Measurements from ENCODE around the gene ECEL1.

Gene ECEL1

DNA sequence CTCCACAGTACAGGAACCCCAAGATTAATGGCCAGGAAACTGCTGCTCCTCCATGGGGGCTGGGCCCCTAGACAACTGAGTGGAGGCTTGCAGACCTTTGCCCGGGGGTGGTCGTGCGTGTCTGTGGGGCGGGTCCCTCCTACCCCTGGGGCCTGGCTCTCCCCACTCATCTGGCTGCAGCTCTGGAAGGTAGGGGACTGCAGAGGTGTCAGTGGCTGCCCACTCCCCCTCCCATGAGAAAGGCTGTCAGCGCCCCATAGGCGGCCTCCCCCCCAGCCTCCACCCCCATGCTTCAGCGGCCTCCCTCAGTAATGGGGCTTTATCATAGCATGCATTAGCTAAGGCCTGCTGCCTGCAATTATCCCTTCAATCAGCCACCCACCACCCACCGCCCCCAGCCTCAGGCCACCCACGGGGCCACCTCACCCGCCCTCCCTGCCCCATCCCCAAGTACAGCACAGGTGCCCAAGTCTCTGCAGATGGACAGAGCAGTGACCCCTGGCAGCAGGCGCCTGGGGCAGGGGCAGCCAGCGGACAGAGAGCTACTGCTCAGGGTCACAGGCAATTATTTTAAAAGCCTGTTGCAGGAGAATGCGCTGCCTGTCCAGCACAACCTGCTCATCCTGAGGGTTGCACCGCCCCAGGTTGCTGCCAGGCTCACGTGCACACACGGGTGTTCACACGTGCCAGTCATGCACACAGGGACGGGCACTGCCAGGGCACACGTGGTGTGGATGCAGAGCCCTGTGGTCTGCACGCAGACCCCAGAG lies 9.1 kb upstream of the ECEL1 start:
- no peak for DNase-seq

DNA sequence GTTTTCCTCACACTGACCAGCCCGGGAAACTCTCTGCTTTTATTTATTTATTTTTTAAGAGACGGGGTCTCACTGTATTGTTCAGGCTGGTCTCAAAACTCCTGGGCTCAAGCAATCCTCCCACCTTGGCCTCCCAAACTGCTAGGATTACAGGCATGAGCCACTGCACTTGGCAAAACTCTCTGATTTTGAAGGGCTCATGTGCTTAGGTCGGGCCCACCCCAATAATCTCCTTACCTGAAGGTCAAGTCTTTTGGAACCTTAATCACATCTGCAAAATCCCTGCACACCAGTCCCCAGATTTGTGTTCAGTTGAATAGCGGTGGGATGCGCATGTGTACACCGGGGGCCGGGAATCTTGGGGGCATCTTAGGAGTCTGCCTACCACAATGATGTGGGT lies 7.7 kb upstream of the ECEL1 start:
- DNase-seq: no peak

DNA sequence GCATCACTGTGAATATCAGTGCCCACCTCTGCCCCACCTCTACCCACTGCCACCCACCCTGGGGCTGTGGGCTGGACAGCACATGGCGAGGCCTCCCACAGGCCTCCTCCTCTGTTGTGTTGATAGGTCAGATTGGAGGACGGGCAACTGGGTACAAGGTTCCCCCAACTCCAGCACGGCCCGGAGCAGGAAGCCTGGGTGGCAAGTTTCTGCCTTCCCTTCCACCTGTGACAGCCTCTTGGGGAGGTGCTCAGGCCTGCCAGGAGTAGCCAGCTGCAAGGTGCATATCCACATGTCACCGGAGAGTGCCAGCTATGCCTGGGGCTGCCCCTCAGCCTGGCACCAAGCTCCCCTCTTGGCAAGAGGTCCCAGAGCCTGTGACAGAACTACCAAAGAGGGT lies 6.9 kb upstream of the ECEL1 start:
- DNase-seq: no peak

DNA sequence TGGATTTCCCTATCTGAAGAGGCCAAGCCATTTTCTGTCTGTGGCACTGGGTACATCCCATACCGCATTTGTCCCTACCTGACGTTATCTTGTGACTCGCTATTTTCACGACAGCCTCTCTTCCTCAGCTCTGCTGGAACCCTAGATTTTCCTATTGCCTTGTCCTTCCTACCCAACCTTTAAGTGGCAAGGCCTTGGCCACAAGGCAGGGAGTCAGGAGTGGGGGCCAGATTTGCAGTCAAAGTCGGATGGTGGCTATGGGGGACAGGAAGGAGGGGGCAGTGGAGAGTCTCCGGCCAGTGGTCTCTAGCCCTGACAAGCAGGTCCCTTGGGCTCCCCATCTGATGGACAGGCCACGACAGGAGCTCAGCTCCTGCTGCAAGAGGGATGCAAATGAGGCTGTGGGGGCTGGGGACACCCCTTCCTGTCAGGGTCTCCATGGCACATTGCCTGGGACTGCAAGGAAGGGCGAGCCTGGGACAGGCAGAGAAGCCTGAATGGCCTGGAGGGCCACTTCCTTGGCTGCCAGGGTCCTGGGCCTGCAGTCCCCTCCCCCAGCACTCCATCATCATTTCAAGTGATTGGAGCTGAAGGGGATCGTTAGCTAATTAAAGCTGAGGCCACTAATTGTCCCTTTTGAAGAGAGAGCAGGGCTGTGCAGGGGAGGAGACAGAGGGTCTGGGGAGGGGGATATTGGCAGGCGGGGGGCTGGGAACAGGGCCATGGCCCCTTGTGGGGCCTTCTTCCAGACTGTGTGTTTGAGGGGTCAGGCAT lies 6.3 kb upstream of the ECEL1 start:
- DNase-seq: no peak

DNA sequence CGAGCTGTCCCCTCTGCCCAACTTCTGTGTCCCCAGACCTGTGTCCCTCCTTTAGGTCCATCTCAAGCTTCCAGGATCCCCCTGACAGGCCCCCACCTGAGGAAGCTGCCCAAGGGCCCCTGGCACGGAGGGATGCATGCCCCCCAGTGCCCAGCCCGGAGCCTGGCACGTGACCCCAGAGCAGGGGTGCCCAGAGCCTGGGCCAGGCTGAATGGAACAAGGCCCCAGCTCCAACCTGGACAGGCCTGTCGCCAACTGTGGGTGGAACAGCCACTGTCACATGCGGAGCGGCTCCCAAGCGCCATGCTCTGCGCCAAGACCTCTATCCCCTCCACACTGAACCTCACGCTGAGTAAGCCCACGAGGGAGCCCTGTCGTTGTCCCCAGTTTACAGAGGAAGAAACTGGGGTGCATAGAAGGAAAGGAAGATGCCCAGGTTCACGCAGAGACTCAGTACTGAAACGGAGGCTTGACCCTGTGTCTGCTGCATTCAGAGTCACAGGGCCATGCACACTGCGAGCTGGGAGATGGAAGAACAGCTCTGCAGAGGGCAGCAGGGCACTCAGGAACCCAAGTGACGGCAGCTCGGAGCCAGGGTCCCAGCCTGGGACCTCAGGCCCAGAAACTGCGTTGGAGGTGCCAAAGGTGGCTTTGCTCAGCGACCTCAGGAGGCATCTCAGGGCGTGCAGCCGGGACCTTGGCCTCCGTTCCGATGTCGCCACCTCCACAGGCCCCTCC lies 5.5 kb upstream of the ECEL1 start:
- DNase-seq: no peak

DNA sequence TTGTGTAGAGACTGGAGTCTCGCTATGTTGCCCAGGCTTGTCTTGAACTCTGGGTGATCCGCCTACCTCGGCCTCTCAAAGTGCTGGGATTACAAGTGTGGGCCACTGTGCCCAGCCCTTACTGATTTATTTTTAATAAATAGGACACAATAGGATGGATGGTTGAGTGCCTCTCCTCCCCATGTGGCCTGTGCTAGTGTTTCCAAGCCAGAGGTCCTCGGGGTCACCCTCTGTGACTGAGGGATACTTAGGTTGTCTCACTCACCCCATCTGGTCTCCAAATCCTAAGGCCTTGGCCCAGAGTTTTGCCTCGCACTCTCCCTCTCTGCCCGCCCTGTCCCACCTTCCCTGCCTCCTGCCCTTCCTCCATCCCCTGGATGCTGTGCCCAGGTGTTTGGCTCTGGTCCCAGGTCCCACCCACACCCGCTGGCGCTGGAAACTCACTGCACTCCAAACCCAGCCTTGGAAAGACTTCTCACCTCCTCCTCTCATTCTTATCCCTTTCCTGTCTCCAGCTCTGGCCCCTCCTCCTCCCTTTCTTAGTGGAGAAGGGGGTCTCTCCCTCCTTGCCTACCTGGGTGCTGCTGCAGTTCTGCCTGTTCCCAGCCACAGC lies 4.7 kb upstream of the ECEL1 start:
- no peak for DNase-seq

DNA sequence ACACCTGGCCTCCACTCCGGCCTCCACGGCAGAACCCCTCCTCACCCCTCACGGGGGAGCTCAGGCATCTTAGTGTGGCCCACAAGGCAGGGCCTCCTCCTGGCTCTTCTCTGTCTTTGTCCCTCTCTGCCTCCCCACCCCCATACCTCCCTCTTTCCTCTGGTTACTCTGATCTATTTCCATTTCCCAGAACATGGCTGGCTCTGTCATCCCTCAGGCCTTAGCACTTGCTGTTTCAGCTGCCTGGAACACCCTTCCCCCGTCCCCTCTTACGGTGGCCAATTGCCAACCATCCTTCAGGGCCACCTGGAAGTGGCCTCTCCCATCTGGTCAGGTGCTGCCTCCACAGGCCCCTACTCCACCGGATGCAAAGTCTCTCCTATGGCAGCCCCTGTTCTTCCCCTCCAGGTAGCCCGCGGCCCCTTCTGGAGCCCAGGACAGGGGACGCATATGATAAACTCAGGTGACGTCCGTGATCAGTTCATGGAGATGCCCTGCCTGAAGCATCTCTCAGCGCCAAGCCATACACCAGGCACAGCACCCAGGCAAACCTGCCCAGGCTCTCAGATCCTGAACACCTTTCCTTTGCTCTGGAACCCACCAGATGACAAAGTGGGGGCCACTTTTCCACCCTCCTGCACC lies 3.6 kb upstream of the ECEL1 start:
- no peak for DNase-seq

DNA sequence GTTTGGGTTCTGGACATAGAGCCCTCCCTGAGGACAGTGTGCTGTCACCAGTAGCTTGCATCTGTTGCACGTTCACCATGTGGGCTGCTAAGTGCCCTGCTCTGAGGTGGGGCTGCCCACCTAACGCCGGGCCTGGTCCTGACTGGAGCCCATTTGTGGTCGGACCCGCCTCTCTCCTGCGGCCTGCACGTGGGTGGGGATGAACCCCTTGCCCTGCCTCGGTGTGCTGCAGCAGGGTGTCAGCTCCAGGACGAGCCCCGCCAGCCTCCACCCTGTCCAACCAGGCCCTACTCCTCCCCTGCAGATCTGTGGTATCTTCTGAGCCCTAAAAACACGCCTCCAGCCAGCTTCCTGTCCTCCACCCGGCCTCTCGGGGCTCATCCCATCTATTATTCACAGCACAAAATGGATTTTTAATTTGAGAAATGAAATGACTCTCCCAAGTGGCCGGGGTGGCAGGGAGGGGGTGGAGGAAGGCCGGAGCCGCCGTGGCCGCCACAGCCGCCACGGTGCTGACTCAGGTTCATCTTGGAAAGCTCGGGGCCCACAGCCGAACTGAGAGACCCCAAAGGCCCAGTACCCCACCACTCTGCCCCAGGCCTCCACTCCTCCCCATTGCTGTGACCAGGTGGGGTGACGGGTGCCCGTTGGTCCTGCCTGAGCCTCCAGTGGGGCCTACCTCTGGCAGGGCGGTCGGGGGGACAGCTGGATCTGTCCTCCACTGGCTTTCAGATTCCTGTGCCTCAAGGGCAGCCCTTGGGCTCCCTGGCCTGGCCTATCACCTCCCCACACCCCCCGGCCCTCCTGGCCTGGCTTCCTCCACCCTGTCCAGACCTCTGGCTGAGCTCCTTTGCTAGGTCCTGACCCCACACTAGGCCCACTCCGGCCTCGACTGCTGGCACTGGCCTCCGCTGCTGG lies 2.8 kb upstream of the ECEL1 start:
- no peak for DNase-seq

DNA sequence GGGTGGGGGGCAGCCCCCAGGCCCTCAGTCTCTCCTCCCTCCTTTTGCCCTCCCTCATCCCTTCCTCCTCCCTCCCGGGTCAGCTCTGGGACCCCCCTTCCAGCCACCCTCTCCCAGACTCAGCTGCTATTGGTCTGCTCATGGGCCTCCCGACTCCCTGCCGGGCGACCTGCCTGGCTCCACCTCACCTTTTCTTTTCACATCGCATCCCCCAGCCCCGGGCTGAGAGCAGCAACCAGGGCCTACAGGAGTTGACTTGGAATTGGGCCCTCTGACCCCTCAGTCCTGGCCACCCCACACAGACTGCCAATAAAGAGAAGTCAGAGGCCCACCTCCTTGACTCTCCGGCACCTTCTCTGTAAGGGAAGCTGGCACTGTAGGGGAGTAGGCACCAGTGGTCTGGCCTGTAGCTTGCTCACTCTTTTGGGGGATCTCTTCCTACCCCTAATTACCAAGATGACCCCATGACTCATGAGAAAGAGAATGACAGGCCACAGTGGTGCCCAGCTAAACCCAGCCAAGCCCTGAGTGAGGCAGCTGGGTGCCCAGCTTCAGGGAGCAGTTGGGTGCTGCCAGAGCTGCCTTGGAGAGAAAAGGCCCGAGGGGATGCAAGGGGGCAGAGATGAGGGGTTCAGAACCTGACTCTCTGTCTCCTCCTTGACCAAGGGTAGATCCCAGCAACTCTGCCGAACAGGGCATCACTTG lies 2.0 kb upstream of the ECEL1 start:
- DNase-seq: no peak

DNA sequence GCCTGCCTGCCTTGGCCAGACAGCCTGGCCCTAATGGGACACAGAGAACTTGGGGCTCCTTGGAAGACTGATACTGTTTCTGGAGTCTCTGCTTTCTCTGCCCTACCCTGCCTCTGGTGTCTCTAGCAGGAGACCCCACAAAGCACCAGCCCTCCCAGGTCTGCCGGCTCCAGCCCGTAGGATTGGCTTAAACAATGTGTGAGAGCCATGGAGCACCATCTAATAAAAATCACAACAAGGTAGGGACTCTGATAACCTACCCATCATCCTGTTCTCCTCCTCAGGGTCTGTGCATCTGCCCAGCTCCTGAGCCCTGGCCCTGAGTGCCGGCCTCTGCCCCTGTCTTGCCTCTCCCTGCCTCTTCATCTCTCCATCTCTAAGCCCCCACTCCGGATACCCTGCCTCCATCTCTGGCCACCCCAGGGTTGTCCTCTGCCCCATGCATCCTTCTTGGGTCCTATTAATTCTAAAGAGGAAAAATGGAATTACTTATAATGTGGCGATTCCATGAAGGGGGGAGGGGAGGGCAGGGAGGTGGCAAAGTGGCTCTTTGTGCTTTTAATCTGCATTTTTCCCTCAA lies 1.2 kb upstream of the ECEL1 start:
- DNase-seq: no peak

DNA sequence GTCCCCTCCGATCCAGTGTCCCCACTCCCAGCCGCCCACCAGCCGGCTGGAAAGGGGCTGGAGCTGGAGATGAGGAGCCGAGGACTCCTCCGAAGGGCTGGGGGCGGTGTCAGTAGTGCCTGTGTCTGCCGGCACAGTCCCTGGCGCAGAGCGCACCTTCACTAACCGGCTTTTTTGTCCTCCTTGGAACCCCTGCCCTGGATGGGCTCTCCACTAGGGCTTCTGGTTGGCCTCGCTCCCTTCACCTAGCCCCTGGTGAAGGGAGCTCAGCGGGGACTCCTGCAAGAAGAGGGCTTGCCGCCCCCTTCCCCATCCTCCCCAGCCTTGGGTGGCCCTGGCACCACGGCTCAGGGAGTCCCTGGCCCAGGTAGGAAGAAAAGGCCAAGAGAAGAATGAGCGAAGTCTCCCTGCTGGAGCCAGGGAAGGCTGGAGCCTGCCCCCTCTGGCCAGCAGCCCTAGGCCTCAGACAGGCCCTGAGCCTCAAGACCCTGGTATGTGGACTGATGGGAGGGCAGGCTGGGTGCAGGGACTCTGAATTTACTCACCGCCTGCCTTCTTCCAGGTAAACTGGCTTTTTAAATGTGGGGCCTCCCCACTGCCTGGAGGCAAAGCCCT lies 570 bp upstream of the ECEL1 start:
- DNase-seq: no peak

DNA sequence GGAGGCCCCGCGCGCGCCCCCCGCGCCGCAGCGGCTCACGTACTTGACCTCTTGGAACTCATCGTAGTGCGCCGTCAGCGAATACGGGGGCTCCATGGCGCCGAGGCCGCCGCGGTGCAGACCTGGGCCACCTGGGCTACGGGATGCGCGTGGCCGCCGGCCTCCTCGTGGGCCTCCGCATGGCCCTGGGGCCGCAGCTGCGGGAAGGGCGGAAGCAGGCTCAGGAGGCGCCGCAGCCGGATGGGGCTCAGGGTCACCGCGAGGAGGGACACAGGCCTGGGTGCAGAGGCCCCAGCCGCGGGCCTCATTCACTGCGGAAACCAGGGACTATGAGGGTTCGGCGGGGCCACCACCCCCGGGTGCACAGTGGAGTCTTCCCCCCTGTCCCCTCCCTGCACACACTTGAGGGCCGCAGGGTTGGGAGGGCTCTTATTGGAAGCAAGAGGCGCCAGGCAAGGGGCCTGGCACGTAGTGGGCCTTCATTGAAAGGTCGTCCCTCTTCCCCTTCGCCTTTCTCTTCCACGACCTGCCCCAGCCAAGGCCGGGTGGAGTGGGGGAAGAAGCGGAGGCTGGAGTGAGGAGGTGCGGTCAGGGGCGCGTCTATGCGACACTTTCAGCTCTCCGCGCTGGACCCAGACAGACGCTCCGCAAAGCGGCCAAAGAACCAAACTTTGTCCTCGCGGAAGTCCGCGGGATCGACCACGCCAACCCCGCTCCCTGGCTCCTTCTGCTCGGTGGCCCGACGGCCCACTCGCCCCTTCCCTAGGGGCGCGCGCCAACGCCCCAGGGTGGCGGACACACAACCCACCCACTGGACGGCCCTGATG lies 863 bp downstream of the ECEL1 start:
- DNase-seq: no peak

DNA sequence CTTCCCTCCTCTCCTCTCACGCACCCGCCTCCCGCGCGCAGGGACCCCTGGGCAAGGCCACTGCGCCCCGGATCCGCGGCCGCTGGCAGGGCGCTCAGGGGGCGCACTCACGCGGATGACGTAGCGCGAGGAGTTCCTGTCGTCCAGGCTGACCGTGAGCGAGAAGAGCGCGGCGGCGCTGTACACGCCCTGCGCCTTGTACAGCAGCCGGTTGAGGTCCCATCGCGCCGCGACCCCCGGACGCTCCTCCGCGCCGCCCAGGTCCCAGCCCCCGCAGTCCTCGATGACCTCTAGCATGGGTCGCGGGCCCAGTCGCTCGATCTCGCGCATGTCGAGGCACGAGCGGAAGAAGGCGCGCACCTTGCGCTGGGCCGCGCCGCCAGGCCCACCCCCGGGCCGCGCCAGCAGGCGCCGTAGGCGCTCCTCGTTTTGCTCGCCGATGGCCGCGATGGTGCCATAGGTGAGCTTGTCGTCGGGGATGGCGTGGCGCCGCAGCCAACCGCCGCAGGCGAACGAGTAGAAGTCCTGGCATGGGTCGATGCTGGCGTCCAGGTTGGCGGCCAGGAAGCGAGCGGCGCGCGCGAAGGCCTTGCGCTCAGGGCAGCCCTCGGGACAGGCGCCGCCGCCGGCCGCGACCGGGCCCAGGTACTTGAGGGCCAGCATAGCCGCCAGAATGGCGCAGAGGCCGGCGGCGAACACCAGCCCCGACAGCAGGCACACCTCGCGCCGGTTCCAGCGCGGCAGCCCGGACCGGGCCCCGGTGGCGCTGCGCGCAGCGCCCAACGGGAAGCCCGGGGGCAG lies 1.7 kb downstream of the ECEL1 start:
- DNase-seq: no peak

DNA sequence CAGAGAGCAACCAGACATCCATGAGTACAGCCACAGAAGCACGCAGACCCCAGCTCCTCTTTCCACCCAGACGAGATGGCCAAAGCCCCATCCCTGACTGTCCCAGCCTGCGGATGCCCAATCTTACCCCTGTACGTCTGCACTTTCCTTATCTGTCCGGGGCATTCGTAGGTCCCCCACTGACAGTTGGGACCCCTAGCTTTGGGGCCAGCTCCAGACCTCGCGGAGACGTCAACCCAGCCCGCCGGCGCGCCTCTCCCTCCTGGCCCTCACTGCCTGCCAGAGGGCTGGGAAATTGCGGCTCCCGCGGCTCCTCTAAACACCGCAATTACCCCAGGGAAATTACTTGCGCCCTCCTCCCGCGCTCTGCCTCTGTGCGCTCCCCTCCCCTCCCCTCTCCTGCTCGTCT lies 2.3 kb downstream of the ECEL1 start:
- DNase-seq: no peak

DNA sequence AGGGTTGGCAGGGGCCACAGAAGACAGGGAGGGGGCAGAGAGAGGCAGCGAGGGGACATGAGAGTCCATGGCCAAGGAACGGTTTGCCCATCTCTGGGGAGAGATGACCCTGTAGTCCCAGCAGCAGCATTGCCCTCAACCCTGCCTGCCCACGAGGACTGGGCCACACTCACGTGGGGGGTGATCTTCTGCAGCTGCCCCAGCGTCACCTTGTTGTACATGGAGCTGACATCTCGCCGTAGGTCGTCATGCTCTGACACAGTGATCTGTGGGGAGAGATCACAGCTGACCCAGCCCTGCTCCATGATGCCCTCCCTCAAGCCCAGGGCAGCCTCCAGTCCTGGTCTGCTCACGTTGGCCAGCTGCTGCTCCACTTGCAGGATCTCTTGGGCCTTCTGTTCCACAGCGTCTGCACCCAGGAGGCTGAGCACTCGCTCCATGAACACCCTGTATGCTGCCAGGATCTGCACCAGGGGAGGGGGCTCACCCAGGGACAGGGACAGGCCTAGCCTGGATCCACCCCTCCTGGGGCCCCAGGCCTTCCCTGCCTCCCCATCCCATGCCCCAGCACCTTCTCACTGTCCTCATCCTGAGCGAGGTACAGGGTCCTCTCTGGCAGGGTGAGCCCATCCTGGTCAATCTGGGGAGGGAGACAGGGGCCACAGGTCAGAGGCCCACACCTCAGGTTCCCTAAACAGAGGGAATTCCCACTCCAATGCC lies 2.8 kb downstream of the ECEL1 start:
- DNase-seq: no peak

DNA sequence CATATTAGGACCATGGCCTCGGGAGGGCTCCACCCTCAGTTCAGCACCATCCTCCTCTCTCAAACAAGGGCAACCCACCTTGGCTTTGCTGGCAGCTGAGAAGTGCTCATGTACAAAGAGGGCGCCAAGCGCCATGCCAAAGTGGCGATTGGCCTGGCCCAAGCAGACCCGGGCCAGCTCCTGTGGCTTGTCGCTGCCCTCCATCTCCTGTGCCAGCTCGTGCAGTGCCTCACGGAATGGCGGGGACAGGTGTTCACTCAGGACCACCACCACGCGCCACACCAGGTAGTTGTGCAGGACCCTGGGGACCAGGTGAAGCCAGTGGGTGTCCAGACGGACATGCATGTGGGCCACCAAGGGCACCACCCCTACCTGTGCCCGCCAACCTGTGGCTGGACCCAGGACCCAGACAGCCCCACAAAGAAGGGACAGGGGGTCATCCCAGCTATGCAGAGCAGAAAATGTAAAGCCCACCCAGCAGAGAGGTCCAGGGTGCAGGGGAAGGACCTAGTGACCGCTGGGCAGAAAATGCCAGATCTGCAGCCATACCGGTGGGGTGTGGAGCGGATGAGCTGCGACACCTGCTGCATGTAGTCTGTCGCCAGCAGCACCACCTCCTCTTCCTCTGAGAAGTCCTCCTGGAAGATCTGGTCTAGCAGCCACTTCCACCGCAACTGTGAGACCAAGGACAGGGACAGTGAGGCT lies 3.6 kb downstream of the ECEL1 start:
- DNase-seq: no peak

DNA sequence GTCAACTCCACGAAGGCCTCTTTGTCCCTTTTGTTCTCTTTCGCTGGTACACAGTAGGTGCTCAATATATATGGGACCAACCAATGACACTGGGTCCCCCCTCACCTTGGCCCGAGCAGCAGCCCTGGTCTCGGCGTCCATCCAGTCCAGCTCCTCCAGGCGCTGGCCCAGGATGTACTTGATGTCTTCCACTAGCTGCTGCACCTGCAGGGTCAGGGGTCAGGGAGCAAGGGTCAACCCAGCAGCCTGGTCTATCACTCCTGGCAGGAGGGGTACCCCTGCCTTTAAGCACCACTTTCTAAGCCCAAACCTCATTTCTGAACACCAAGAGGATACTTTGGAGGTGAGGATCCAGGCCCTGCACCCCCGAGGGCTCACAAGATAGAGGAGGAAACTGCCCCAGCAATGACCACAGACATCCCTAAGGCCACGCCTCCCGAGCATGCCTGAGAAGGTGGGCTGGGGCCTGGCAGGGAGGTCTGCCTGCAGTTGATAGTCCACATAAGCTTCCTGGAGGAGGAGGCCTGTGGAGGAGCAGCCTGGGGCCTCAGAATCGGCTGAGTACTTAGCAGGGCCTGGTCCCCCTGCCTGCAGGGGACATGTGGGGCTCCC lies 4.2 kb downstream of the ECEL1 start:
- no peak for DNase-seq

Data from NCI-H524 treated with DMSO at 0.1 percent for 48 hours (cell line).